CD14-positive monocyte (primary cell): ENCODE data around the gene GSTA5. TPM values are rescaled to one million over a fixed set of nuclear protein-coding genes. Genes with fewer than 3 reads are reported as not detected.
"Not testable (repeated sequence)": the region's sequence is repeated elsewhere in the genome, so short reads cannot be mapped to it uniquely, and the experiment has no call there.

Experiments used
- DNase-seq, 3 donors: peaks; one replicate each; pipeline ENCODE4 v3.0.0-alpha.2; 2011 to 2022
- H2AFZ ChIP-seq: 2 replicates; pipeline ENCODE4 v1.6.0; 2012; ENCODE audit warnings: mild to moderate bottlenecking, low read depth, low read length, inconsistent platforms; ENCODE audit not compliant: insufficient read depth, poor library complexity, severe bottlenecking
- H3K27ac ChIP-seq, 2 donors: 1 replicate in 1 of 2; 2 replicates in 1 of 2; pipeline ENCODE4 v1.5.1; 2012 to 2013; ENCODE audit warnings: low read length in 2 of 2, control low read depth in 1 of 2, inconsistent platforms in 1 of 2, low read depth in 1 of 2, mild to moderate bottlenecking in 1 of 2
- H3K27me3 ChIP-seq, 2 donors: one replicate each; pipeline versions ENCODE4 v1.6.0 to v1.6.1; 2011 to 2013; ENCODE audit warnings: low read length in 2 of 2; ENCODE audit not compliant: control insufficient read depth in 2 of 2, insufficient read depth in 2 of 2
- H3K36me3 ChIP-seq, 2 donors: replicated peaks in 1 of 2; 1 replicate in 1 of 2; 2 replicates in 1 of 2; pipeline versions ENCODE4 v1.5.1 to v1.6.1; 2012 to 2013; ENCODE audit warnings: low read length in 2 of 2, control low read depth in 1 of 2, inconsistent platforms in 1 of 2, mild to moderate bottlenecking in 1 of 2; ENCODE audit not compliant: insufficient read depth in 2 of 2, control insufficient read depth in 1 of 2
- H3K4me1 ChIP-seq, 2 donors: 1 replicate in 1 of 2; 2 replicates in 1 of 2; pipeline versions ENCODE4 v1.5.1 to v1.6.1; 2012 to 2013; ENCODE audit warnings: low read length in 2 of 2, control low read depth in 1 of 2, inconsistent platforms in 1 of 2, mild to moderate bottlenecking in 1 of 2, moderate library complexity in 1 of 2; ENCODE audit not compliant: insufficient read depth in 2 of 2, control insufficient read depth in 1 of 2
- H3K4me2 ChIP-seq: replicated peaks from 2 replicates; pipeline ENCODE3; 2012; ENCODE audit warnings: low read length, moderate library complexity, mild to moderate bottlenecking; ENCODE audit not compliant: poor library complexity, severe bottlenecking; ENCODE audit errors: extremely low read depth
- H3K4me3 ChIP-seq, 3 experiments: fragments of 200-600 bp in 1 of 3; sonication (generic) in 1 of 3; replicated peaks in 1 of 3; 1 replicate in 2 of 3; 2 replicates in 1 of 3; pipeline ENCODE4 v1.5.1; 2011 to 2013; ENCODE audit warnings: low read length in 3 of 3, mild to moderate bottlenecking in 3 of 3, control low read depth in 2 of 3, low read depth in 2 of 3, inconsistent platforms in 1 of 3, moderate library complexity in 1 of 3
- H3K79me2 ChIP-seq: 2 replicates; pipeline ENCODE4 v1.6.0; 2012; ENCODE audit warnings: mild to moderate bottlenecking, control low read depth, inconsistent platforms, low read length, moderate library complexity; ENCODE audit not compliant: insufficient read depth
- H3K9ac ChIP-seq: 2 replicates; pipeline ENCODE4 v1.6.0; 2017; ENCODE audit warnings: low read length, mild to moderate bottlenecking; ENCODE audit not compliant: insufficient read depth, poor library complexity, severe bottlenecking
- H3K9me3 ChIP-seq, 2 donors: replicated peaks in 1 of 2; 1 replicate in 1 of 2; 2 replicates in 1 of 2; pipeline versions ENCODE4 v1.5.1 to v1.6.1; 2012 to 2013; ENCODE audit warnings: low read length in 2 of 2, control low read depth in 1 of 2; ENCODE audit not compliant: control insufficient read depth in 1 of 2, insufficient read depth in 1 of 2
- H4K20me1 ChIP-seq: 2 replicates; pipeline ENCODE4 v1.6.0; 2012; ENCODE audit warnings: mild to moderate bottlenecking, low read length, control low read depth, moderate library complexity; ENCODE audit not compliant: insufficient read depth
- H3K27ac Mint-ChIP-seq, 7 donors: one replicate each; pipeline ENCODE4 v1.8.0; 2020; ENCODE audit warnings: mild to moderate bottlenecking in 7 of 7, mixed read lengths in 7 of 7, moderate library complexity in 6 of 7, inconsistent platforms in 2 of 7
- H3K27me3 Mint-ChIP-seq, 3 donors: one replicate each; pipeline ENCODE4 v1.8.0; 2021 to 2022; ENCODE audit warnings: low read depth in 3 of 3, mild to moderate bottlenecking in 3 of 3, mixed read lengths in 3 of 3, moderate library complexity in 3 of 3, inconsistent platforms in 1 of 3
- H3K36me3 Mint-ChIP-seq, 2 donors: one replicate each; pipeline ENCODE4 v1.8.0; 2020; ENCODE audit warnings: mixed read lengths in 2 of 2, inconsistent platforms in 1 of 2, mild to moderate bottlenecking in 1 of 2
- H3K4me1 Mint-ChIP-seq: one replicate; pipeline ENCODE4 v1.8.0; 2020; ENCODE audit warnings: mild to moderate bottlenecking, mixed read lengths
- H3K4me3 Mint-ChIP-seq, 2 donors: one replicate each; pipeline ENCODE4 v1.8.0; 2020; ENCODE audit warnings: mild to moderate bottlenecking in 2 of 2, mixed read lengths in 2 of 2, moderate library complexity in 1 of 2
- H3K9me3 Mint-ChIP-seq, 7 donors: one replicate each; pipeline ENCODE4 v1.8.0; 2020 to 2022; ENCODE audit warnings: mixed read lengths in 7 of 7, mild to moderate bottlenecking in 6 of 7, moderate library complexity in 6 of 7, inconsistent platforms in 2 of 7
- CTCF ChIP-seq: fragments of 200-600 bp; IDR thresholded peaks from one replicate; pipeline ENCODE4 v1.8.0; 2022; ENCODE audit warnings: antibody characterized with exemption, mild to moderate bottlenecking
- WGBS: methylation state at CpG from one replicate; pipeline ENCODE4 v1.1.5; 2013; ENCODE audit warnings: missing lambda C conversion rate; ENCODE audit not compliant: insufficient coverage; 5-methylcytosine and 5-hydroxymethylcytosine counted together
- intact Hi-C, 2 donors: fragments of 100-400 bp; cut with micrococcal nuclease; formaldehyde crosslinking; loops; one replicate each; pipeline versions ENCODE4 v1.15.0 to v1.15.1; 2023
- polyA plus RNA-seq, 3 donors: library from polyadenylated mRNA; depleted of rRNA in 1 of 3; unstranded in 2 of 3; stranded (reverse) in 1 of 3; fragments of 300-500 nt in 2 of 3; fragments of >200 nt in 1 of 3; fragmentation: Illumina TruSeq in 2 of 3; gene quantifications; 1 replicate in 2 of 3; 2 replicates in 1 of 3; pipeline ENCODE4 v1.2.3, GENCODE V29; 2012 to 2021

Gene GSTA5
- polyA plus RNA-seq, 3 donors, result not detected

DNA sequence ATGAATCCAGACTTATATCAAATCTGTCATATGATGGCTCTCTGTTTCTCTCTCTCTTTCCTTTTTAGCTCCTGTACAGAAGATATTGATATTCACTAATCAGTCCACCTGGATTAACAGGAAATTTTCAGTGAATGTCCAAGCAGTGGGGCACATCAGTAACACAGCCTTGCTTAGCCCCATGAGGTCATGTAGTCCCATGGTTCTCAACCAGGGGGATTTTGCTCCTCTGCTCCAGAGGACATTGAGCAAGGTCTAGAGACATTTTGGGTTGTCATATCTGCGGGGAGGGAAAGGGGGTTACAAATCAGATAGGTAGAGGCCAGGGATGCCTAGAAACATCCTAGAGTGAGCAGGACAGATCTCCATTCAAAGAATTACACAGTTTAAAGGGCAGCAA, 37.8 kb downstream of the GSTA5 start:
- H3K27me3 Mint-ChIP-seq, result peaks cover 0 to 8% (median 4%) of the 10 kb centered on the region in 3 donors
- Histone ChIP-seq H3K9ac (no peak overlapping the region), H3K36me3 (no peaks in the 10 kb centered on the region), H3K27me3 (no peaks in the 10 kb centered on the region), H3K4me1 (no peaks in the 10 kb centered on the region), H3K4me3 (no peak overlapping the region), H4K20me1 (no peaks in the 10 kb centered on the region), H3K79me2 (no peaks in the 10 kb centered on the region), H3K9me3 (no peaks in the 10 kb centered on the region), H3K4me2 (no peak overlapping the region), H2AFZ (no peak overlapping the region), H3K27ac (no peak overlapping the region)
- no peak for TF ChIP-seq CTCF
- H3K4me3 Mint-ChIP-seq, result no peak overlapping the region
- 100% methylated on average over 1 of the region's 1 CpG for WGBS
- H3K4me1 Mint-ChIP-seq, result no peaks in the 10 kb centered on the region
- H3K36me3 Mint-ChIP-seq, result no peaks in the 10 kb centered on the region
- H3K27ac Mint-ChIP-seq, result no peak overlapping the region
- intact Hi-C loops, result no loop called here
- H3K9me3 Mint-ChIP-seq, result peaks cover 0 to 3% (median 0%) of the 10 kb centered on the region in 7 donors
- DNase-seq, result no peak

- H3K36me3 Mint-ChIP-seq, result no peaks in the 10 kb centered on the region
- Histone ChIP-seq H3K4me3 (no peak overlapping the region), H3K27me3 (no peaks in the 10 kb centered on the region), H3K79me2 (no peaks in the 10 kb centered on the region), H3K4me2 (no peak overlapping the region), H3K27ac (no peak overlapping the region), H3K36me3 (no peaks in the 10 kb centered on the region), H2AFZ (no peak overlapping the region), H4K20me1 (no peaks in the 10 kb centered on the region), H3K9ac (no peak overlapping the region), H3K9me3 (no peaks in the 10 kb centered on the region), H3K4me1 (no peaks in the 10 kb centered on the region)
- peaks cover 0 to 8% (median 4%) of the 10 kb centered on the region in 3 donors for H3K27me3 Mint-ChIP-seq
- no CpG with 5 or more reads among the region's 2 CpGs for WGBS
- intact Hi-C loops, result no loop called here
- H3K9me3 Mint-ChIP-seq, result peaks cover 0 to 3% (median 0%) of the 10 kb centered on the region in 7 donors
- H3K4me3 Mint-ChIP-seq, result no peak overlapping the region
- no peaks in the 10 kb centered on the region for H3K4me1 Mint-ChIP-seq
- TF ChIP-seq CTCF, result no peak
- no peak for DNase-seq
- no peak overlapping the region for H3K27ac Mint-ChIP-seq
Observed at GRCh38 chr6:52801188-52801841, 39.3 kb downstream of the GSTA5 start.

GRCh38 chr6:52799272-52799671, 41.3 kb downstream of the GSTA5 start:
- H3K9me3 ChIP-seq, H3K9me3 Mint-ChIP-seq, H3K4me3 ChIP-seq, intact Hi-C loops, H3K27ac ChIP-seq, H3K4me1 ChIP-seq, H2AFZ ChIP-seq, H3K27me3 ChIP-seq, H3K79me2 ChIP-seq, H4K20me1 ChIP-seq, H3K4me2 ChIP-seq, H3K9ac ChIP-seq, H3K27me3 Mint-ChIP-seq, H3K27ac Mint-ChIP-seq, H3K36me3 ChIP-seq, H3K4me1 Mint-ChIP-seq, H3K36me3 Mint-ChIP-seq, DNase-seq, H3K4me3 Mint-ChIP-seq: not testable (repeated sequence)
- WGBS, result no CpG with 5 or more reads among the region's 1 CpG
